T-helper 17 cell (primary cell): ENCODE measurements around the gene PEAK3. TPM values are rescaled to one million over a fixed set of nuclear protein-coding genes. Genes with fewer than 3 reads are reported as not detected.
"Not testable (repeated sequence)": the region's sequence is repeated elsewhere in the genome, so short reads cannot be mapped to it uniquely, and the experiment has no call there.

ENCODE experiments used
- ATAC-seq: fragments of 150-1000 bp; cut with Tn5 transposase; 2 replicates; pipeline ENCODE4 v1.10.0; 2021; ENCODE audit warnings: mild to moderate bottlenecking, moderate library complexity
- DNase-seq, 3 donors: peaks; one replicate each; pipeline versions ENCODE4 v3.0.0 to v3.0.0-alpha.2; 2020 to 2021
- H3K9me3 ChIP-seq: one replicate; pipeline ENCODE4 v1.7.0; 2013; ENCODE audit warnings: low read length, mild to moderate bottlenecking; ENCODE audit not compliant: control insufficient read depth, poor library complexity, severe bottlenecking
- H3K27ac Mint-ChIP-seq: one replicate; pipeline ENCODE4 v1.8.0; 2022; ENCODE audit warnings: mild to moderate bottlenecking, moderate library complexity, mixed read lengths
- H3K27me3 Mint-ChIP-seq: one replicate; pipeline ENCODE4 v1.8.0; 2022; ENCODE audit warnings: mixed read lengths
- H3K36me3 Mint-ChIP-seq: one replicate; pipeline ENCODE4 v1.8.0; 2022; ENCODE audit warnings: low read depth, mixed read lengths
- H3K4me1 Mint-ChIP-seq: one replicate; pipeline ENCODE4 v1.8.0; 2022; ENCODE audit warnings: mild to moderate bottlenecking, mixed read lengths
- H3K4me3 Mint-ChIP-seq: one replicate; pipeline ENCODE4 v1.8.0; 2022; ENCODE audit warnings: mild to moderate bottlenecking, moderate library complexity, mixed read lengths
- total RNA-seq, 4 donors: library from RNA in 2 of 4; stranded (reverse) in 2 of 4; gene quantifications; one replicate each; pipeline ENCODE4 v1.2.3 and lab custom pipeline; 2022 to 2026

Gene PEAK3
- total RNA-seq, 2 donors from 2014 or later, result not detected

- ATAC-seq (peak; percentile 76), DNase-seq (no peak)
- Mint-ChIP-seq H3K27ac (peak overlapping the region; percentile 82), H3K27me3 (no peaks in the 10 kb centered on the region), H3K4me3 (peak overlapping the region; percentile 93), H3K36me3 (peaks cover 2% of the 10 kb centered on the region), H3K4me1 (peaks cover 26% of the 10 kb centered on the region)
- H3K9me3 ChIP-seq, result no peaks in the 10 kb centered on the region
Measured at GRCh38 chr19:2289714-2290435, 7.9 kb upstream of the PEAK3 start.

GRCh38 chr19:2288818-2289713 lies 7.1 kb upstream of the PEAK3 start:
- H3K36me3 Mint-ChIP-seq, result peaks cover 2% of the 10 kb centered on the region
- no peaks in the 10 kb centered on the region for H3K9me3 ChIP-seq
- peak overlapping the region; percentile 82 for H3K27ac Mint-ChIP-seq
- H3K4me1 Mint-ChIP-seq, result peaks cover 25% of the 10 kb centered on the region
- DNase-seq (no peak), ATAC-seq (peak; percentile 12)
- peak overlapping the region; percentile 93 for H3K4me3 Mint-ChIP-seq
- H3K27me3 Mint-ChIP-seq, result no peaks in the 10 kb centered on the region

GRCh38 chr19:2288338-2288817 lies 6.4 kb upstream of the PEAK3 start:
- Mint-ChIP-seq H3K36me3 (peaks cover 2% of the 10 kb centered on the region), H3K27ac (no peak overlapping the region), H3K4me3 (peak overlapping the region; percentile 93), H3K27me3 (no peaks in the 10 kb centered on the region), H3K4me1 (peaks cover 21% of the 10 kb centered on the region)
- no peaks in the 10 kb centered on the region for H3K9me3 ChIP-seq
- no peak for ATAC-seq
- DNase-seq, result no peak

- DNase-seq, result no peak
Measured at GRCh38 chr19:2287585-2288337, 5.8 kb upstream of the PEAK3 start.

GRCh38 chr19:2286402-2287140 lies 4.6 kb upstream of the PEAK3 start:
- ATAC-seq (no peak), DNase-seq (no peak)
- Mint-ChIP-seq H3K27ac (peak overlapping the region; percentile 65), H3K27me3 (no peaks in the 10 kb centered on the region), H3K4me1 (peaks cover 27% of the 10 kb centered on the region), H3K4me3 (no peak overlapping the region), H3K36me3 (peaks cover 2% of the 10 kb centered on the region)
- H3K9me3 ChIP-seq, result no peaks in the 10 kb centered on the region

More at GRCh38 chr19:2287585-2288337, 5.8 kb upstream of the PEAK3 start:
- no peaks in the 10 kb centered on the region for H3K27me3 Mint-ChIP-seq
- H3K4me3 Mint-ChIP-seq, result peak overlapping the region; percentile 93
- no peak overlapping the region for H3K27ac Mint-ChIP-seq
- ATAC-seq, result no peak
- H3K4me1 Mint-ChIP-seq, result peaks cover 21% of the 10 kb centered on the region
- H3K36me3 Mint-ChIP-seq, result peaks cover 2% of the 10 kb centered on the region
- H3K9me3 ChIP-seq, result no peaks in the 10 kb centered on the region

- Mint-ChIP-seq H3K27me3 (no peaks in the 10 kb centered on the region), H3K36me3 (no peaks in the 10 kb centered on the region), H3K4me3 (no peak overlapping the region), H3K27ac (peak overlapping the region; percentile 60), H3K4me1 (peaks cover 18% of the 10 kb centered on the region)
- DNase-seq (no peak), ATAC-seq (no peak)
- H3K9me3 ChIP-seq, result no peaks in the 10 kb centered on the region
Measured at GRCh38 chr19:2283835-2284507, 2.0 kb upstream of the PEAK3 start.

- Mint-ChIP-seq H3K27me3 (no peaks in the 10 kb centered on the region), H3K4me1 (peaks cover 11% of the 10 kb centered on the region), H3K36me3 (no peaks in the 10 kb centered on the region), H3K27ac (no peak overlapping the region), H3K4me3 (peak overlapping the region; percentile 74)
- ATAC-seq (no peak), DNase-seq (no peak)
- no peaks in the 10 kb centered on the region for H3K9me3 ChIP-seq
Measured at GRCh38 chr19:2282862-2283237, 875 bp upstream of the PEAK3 start.

- Mint-ChIP-seq H3K4me1 (peaks cover 15% of the 10 kb centered on the region), H3K27ac (peak overlapping the region; percentile 32), H3K4me3 (peak overlapping the region; percentile 49)
- not testable (repeated sequence) for DNase-seq, H3K9me3 ChIP-seq, H3K27me3 Mint-ChIP-seq, H3K36me3 Mint-ChIP-seq, ATAC-seq
Measured at GRCh38 chr19:2281265-2282061, 512 bp downstream of the PEAK3 start.

- H3K4me1 Mint-ChIP-seq, result peaks cover 15% of the 10 kb centered on the region
- no peak overlapping the region for H3K27ac Mint-ChIP-seq
- no peaks in the 10 kb centered on the region for H3K27me3 Mint-ChIP-seq
- ATAC-seq (no peak), DNase-seq (no peak)
- no peaks in the 10 kb centered on the region for H3K9me3 ChIP-seq
- H3K36me3 Mint-ChIP-seq, result no peaks in the 10 kb centered on the region
- H3K4me3 Mint-ChIP-seq, result no peak overlapping the region
Measured at GRCh38 chr19:2280633-2281264, 1.2 kb downstream of the PEAK3 start.

GRCh38 chr19:2278459-2279158 lies 3.4 kb downstream of the PEAK3 start:
- no peak for DNase-seq
- no peaks in the 10 kb centered on the region for H3K9me3 ChIP-seq
- Mint-ChIP-seq H3K4me1 (peaks cover 23% of the 10 kb centered on the region), H3K27me3 (no peaks in the 10 kb centered on the region), H3K4me3 (no peak overlapping the region), H3K36me3 (no peaks in the 10 kb centered on the region), H3K27ac (peak overlapping the region; percentile 80)
- ATAC-seq, result no peak

- Mint-ChIP-seq H3K4me1 (peaks cover 25% of the 10 kb centered on the region), H3K36me3 (no peaks in the 10 kb centered on the region), H3K27me3 (no peaks in the 10 kb centered on the region)
Measured at GRCh38 chr19:2277138-2277537, 4.8 kb downstream of the PEAK3 start.

More at GRCh38 chr19:2277138-2277537, 4.8 kb downstream of the PEAK3 start:
- peak overlapping the region; percentile 81 for H3K27ac Mint-ChIP-seq
- no peak overlapping the region for H3K4me3 Mint-ChIP-seq
- DNase-seq, result no peak
- ATAC-seq, result no peak
- no peaks in the 10 kb centered on the region for H3K9me3 ChIP-seq
